Hindlimb muscle (tissue), 1 donor: ENCODE data around the gene EVA1C. TPM values are rescaled to one million over a fixed set of nuclear protein-coding genes. Genes with fewer than 3 reads are reported as not detected.

Source experiments
- polyA plus RNA-seq: library from polyadenylated mRNA; unstranded; fragments of 120-200 nt; gene quantifications from one replicate; pipeline ENCODE4 v1.2.1, GENCODE V29; 2013; ENCODE audit not compliant: insufficient read length

EVA1C gene
- polyA plus RNA-seq, 1 donor: 2.1 TPM

Other genes with a start within 250 kb of the EVA1C start
- gene MIS18A, start 133.7 kb upstream of the EVA1C start, polyA plus RNA-seq: 8.8 TPM
- 2.6 TPM for gene MRAP, start 113.9 kb upstream of the EVA1C start, polyA plus RNA-seq
- 13.8 TPM for gene URB1, start 19.7 kb upstream of the EVA1C start, polyA plus RNA-seq
- gene TCP10L, start 172.8 kb downstream of the EVA1C start, polyA plus RNA-seq: 1.6 TPM
- 28.1 TPM for gene CFAP298, start 199.7 kb downstream of the EVA1C start, polyA plus RNA-seq